Testis (tissue), 2 donors: ENCODE data around the gene KIF26B.

Experiments used
- CTCF ChIP-seq, 3 experiments: fragments of 450-650 bp in 2 of 3; fragments of 200-600 bp in 1 of 3; sonication (generic) in 1 of 3; IDR thresholded peaks; one replicate each; pipeline ENCODE4 v1.5.1; 2016 to 2019; ENCODE audit warnings: antibody characterized with exemption in 3 of 3, mild to moderate bottlenecking in 2 of 3, moderate library complexity in 1 of 3
- POLR2A ChIP-seq: fragments of 450-650 bp; IDR thresholded peaks from one replicate; pipeline ENCODE4 v1.6.1; 2017; ENCODE audit warnings: antibody characterized with exemption, mild to moderate bottlenecking, moderate library complexity

- TF ChIP-seq CTCF (IDR thresholded peaks at IDR 0.05), result no peak
- no peak for TF ChIP-seq POLR2A
Measured at GRCh38 chr1:245483247-245483646, 328.5 kb downstream of the KIF26B start.
